Measurements from ENCODE around the gene RNF39. TPM values are rescaled to one million over a fixed set of nuclear protein-coding genes. Genes with fewer than 3 reads are reported as not detected.
"Not testable (repeated sequence)": the region's sequence is repeated elsewhere in the genome, so short reads cannot be mapped to it uniquely, and the experiment has no call there.

Gene RNF39
- total and polyA plus RNA-seq, 10 of the 15 experiments (the other 5 are each of a cell fraction or from before 2014, with no cell fraction given) = 0.04 to 0.11 TPM; not detected in 8

DNA sequence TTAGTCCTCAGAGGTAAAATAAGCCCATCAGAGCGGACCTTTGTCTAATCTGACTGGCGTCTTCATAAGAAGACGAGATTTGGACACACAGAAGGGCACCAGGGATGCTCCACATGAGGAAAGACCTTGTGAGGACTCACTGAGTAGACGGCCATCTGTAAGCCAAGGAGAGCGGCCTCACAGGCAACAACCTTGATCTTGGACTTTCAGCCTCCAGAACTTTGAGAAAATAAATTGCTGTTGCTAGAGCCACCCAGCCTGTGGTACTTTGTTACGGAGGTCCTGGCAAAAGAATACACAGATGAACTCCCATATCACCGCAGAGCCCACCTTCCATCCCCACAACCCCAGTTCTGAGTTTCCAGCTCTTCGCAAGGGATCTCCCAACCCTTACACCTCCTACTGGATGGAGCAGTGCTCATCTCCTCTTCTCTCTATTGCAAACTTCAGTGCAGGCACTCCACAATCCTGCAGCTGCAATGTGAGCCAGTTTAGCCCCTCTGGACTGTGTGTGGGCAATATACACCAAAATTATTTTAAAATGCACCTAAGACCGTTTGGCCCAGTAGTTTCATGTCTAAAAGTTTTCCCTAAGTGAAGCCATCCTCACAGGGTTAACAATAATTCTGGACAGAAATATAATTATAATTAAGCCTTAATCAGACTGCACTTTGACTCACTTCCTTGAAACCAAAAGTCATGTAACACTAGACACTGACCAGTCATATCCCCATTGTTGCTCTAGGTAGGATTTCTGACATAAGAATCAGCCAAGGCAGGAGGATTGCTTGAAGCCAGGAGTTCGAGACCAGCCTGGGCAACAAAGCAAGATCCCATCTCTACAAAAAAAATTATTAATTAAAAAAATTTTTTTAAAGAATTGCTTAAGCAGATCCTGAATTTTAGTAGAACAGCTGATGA, 46.1 kb upstream of the RNF39 start (continued):
- TF ChIP-seq NFYB (IDR thresholded peaks at IDR 0.05; ENCODE audit: insufficient read depth, low read depth, low read length) (no peak), RAD51 (IDR thresholded peaks at IDR 0.05) (no peak), ATF7 (IDR thresholded peaks at IDR 0.05; ENCODE audit: low read depth) (no peak)

DNA sequence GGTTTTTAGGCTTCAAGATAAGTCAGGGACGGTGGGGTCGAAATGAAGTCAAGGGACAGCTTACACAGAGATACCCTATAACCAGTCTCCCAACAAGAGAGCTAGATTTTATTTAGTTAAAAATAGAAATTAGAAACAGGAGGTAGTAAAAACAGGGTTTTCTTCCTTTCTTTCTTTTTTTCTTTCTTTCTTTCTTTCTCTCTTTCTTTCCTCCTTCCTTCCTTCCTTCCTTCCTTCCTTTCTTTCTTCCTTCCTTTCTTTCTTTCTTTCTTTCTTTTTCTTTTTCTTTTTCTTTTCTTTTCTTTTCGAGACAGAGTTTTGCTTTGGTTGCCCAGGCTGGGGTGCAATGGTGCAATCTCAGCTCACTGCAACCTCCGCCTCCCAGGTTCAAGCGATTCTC, 43.1 kb upstream of the RNF39 start:
- H3K36me3 ChIP-seq (ENCODE audit: control insufficient read depth in 2 of 2, insufficient read depth in 2 of 2, low read length in 1 of 2); in situ Hi-C loops (cut with MboI); H3K9ac ChIP-seq (ENCODE audit: control insufficient read depth, insufficient read depth, low read length); H3K4me1 ChIP-seq (ENCODE audit: control insufficient read depth, insufficient read depth, low read length); H3K9me3 ChIP-seq (replicated peaks; ENCODE audit: control insufficient read depth, insufficient read depth, low read length); H3K27me3 ChIP-seq (replicated peaks in 1 of 2; ENCODE audit: control insufficient read depth in 2 of 2, insufficient read depth in 2 of 2, low read length in 1 of 2); FAIRE-seq; H2AFZ ChIP-seq (ENCODE audit: control insufficient read depth, low read depth, low read length); DNase-seq (ENCODE audit: low read depth, low spot score); intact Hi-C loops (cut with micrococcal nuclease; ENCODE audit: unreplicated experiment); BruUV-seq (replicated peaks); H3K27ac ChIP-seq (ENCODE audit: control insufficient read depth, insufficient read depth); H3K79me2 ChIP-seq (ENCODE audit: control insufficient read depth, insufficient read depth, low read length); H3K4me3 ChIP-seq; H3K4me2 ChIP-seq (ENCODE audit: control insufficient read depth, insufficient read depth); H4K20me1 ChIP-seq (ENCODE audit: control insufficient read depth, insufficient read depth); ATAC-seq: not testable (repeated sequence)
- WGBS (ENCODE audit: insufficient coverage, insufficient replicate concordance, low lambda C conversion rate, missing lambda C conversion rate) = 50% methylated on average over 5 of the region's 5 CpGs
- ChIA-PET SMC1A (ENCODE audit: uncharacterized antibody, unreplicated experiment) (interaction anchor here (0.7 to 2.1 kb wide), 4 partner anchors 11 to 15 kb away, joined by 4 to 14 read pairs (median 4); no protein-coding TSS in a partner anchor), CTCF (interaction anchor here (1.0 to 2.0 kb wide), 3 partner anchors 9 to 15 kb away, joined by 3 to 16 read pairs (median 7); no protein-coding TSS in a partner anchor), RAD21 (ENCODE audit: unreplicated experiment) (interaction anchor here (1.0 to 1.9 kb wide), 3 partner anchors 11 to 17 kb away, joined by 3 to 6 read pairs (median 3); no protein-coding TSS in a partner anchor), POLR2A (interaction anchor here (0.6 kb wide), 1 partner anchor 67 kb away, joined by 3 read pairs; no protein-coding TSS in a partner anchor)
